Retinal pigment epithelial cell (primary cell): ENCODE measurements around the gene PCBD2.
A peak's percentile ranks its signal among the peaks of the same experiment; 100 is the strongest.

Experiments used
- DNase-seq: peaks from one replicate; pipeline ENCODE4 v3.0.0-alpha.2; 2010; ENCODE audit warnings: low read depth
- H3K4me3 ChIP-seq: 2 replicates; pipeline ENCODE4 v1.5.1; 2011; ENCODE audit warnings: mild to moderate bottlenecking, low read length, control low read depth, moderate library complexity
- TF ChIP-seq, protein P1 (sequence below): conservative IDR thresholded peaks from 2 replicates; pipeline ENCODE4 v1.5.1; 2011; ENCODE audit warnings: low read depth, low read length, control low read depth, inconsistent platforms

The PCBD2 gene

DNA sequence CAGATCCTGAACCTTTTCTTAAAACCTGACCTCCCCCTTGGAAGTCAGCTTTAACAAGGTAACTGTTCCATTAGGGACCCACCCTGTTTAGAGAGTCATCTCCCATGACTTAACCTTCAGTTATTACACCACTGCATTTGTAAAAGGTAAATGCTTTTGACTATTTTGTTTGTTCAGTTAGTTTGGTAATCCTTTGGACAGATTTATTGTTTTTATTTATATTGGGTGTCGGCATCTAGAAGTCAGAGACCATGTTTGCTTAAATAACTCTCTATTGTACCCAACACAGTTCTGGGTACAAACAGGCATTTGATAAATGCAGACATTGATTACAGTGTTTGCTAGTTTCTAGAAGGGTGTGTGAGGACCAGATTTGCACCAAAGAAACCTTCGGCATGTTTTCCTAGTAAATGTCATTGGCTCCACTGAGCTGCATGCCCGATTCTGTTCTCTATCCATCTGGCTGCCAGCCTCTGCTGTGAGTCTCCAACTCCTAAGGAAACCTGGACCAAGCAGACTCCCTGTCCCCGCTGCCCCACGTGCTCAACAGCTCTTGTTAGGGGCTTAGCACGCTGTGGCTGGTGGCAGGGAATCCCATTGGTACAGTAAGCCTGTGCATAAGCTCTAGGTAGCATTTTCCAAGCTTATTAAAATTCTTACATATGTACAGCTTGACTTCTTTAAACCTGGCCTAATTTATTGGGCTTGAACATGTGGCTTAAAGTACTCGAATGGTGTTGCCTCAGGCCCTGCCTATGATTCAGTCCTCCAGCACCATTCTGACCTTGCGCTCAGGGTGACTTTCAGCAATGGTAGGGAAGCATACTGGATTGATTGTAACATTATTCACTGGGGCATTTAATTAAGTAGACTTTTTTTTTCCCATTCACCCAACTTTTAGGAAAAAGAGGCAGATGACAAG is 6.6 kb downstream of the PCBD2 start:
- DNase-seq, result no peak
- no peak overlapping the region for H3K4me3 ChIP-seq
- TF ChIP-seq, protein P1, sequence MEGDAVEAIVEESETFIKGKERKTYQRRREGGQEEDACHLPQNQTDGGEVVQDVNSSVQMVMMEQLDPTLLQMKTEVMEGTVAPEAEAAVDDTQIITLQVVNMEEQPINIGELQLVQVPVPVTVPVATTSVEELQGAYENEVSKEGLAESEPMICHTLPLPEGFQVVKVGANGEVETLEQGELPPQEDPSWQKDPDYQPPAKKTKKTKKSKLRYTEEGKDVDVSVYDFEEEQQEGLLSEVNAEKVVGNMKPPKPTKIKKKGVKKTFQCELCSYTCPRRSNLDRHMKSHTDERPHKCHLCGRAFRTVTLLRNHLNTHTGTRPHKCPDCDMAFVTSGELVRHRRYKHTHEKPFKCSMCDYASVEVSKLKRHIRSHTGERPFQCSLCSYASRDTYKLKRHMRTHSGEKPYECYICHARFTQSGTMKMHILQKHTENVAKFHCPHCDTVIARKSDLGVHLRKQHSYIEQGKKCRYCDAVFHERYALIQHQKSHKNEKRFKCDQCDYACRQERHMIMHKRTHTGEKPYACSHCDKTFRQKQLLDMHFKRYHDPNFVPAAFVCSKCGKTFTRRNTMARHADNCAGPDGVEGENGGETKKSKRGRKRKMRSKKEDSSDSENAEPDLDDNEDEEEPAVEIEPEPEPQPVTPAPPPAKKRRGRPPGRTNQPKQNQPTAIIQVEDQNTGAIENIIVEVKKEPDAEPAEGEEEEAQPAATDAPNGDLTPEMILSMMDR, result no peak

DNA sequence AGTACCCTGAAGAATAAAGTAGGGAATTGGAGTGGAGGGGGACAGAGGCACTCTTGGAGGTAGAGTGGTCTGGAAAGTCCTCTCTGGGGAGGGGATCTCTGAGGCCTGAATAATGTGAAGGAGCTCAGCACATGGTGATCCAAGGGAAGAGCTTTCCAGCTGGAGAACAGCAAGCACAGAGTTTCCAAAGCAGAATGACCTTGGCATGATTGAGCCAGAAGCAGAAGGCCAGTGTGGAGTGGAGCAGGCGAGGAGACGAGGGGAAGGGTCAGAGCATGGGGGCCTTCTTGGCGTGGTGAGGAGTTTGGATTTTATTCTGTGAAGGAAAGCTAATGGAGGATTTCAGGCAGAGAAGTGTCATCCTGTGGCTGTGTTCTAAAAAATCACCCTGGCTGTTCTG is 8.3 kb downstream of the PCBD2 start:
- TF ChIP-seq, protein P1, result no peak
- H3K4me3 ChIP-seq, result no peak overlapping the region
- DNase-seq, result no peak

DNA sequence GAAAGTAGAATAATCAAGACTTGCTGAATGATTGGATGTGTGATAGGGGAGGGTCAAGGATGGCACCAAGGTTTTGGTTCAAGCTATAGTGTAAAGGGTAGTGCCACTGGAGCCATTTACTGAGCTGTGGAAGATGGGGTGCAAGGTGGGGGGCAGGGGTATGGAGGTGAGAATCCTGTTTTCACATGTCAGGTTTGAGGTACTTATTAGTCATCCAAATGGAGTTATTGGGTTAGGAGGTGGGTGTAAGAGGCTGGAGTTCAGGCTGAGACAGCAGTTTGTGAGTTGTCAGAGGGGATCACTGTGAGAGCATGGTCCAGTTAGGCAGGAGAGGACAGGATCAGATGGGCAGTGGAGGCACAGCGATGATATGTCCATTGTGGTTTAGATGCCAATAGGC is 8.9 kb downstream of the PCBD2 start:
- no peak overlapping the region for H3K4me3 ChIP-seq
- no peak for DNase-seq
- TF ChIP-seq, protein P1, result no peak

DNA sequence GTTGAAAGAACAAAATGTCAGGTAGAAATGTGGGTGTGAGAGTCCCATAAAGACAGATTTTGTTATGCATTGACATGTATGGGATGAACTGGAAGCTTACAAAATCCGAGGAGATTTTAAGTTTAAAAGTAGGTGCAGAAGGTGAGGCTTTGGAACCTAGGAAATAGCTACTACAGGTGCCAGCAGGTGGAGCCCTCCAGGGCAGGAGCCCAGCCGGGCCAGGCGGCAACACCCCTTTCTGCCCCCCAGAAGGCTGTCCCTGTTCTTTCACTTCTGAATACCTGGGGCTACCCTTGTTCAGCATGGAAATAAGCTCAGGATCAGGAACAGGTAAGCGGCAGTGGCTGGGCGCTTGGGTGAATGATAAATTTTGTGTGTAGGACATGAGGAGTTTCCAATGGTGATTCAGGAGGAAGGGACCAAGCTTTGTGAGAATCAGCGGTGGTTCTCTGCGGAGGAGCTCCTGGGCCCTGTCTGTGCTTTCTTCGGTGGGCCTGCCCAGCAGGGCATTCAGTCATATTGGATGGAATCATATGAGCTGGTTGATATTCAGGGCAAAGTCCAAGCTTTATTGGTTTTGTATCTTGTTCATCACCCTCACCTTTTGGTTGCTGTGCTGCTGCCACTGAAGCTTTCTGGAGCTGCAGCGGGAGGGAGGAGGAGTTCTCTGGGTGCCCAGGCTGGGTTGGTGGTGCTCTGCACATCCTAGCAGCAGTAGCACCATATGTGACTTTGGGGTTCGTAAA is 12.3 kb downstream of the PCBD2 start:
- TF ChIP-seq, protein P1, result peak; percentile 47
- H3K4me3 ChIP-seq, result no peak overlapping the region
- no peak for DNase-seq

DNA sequence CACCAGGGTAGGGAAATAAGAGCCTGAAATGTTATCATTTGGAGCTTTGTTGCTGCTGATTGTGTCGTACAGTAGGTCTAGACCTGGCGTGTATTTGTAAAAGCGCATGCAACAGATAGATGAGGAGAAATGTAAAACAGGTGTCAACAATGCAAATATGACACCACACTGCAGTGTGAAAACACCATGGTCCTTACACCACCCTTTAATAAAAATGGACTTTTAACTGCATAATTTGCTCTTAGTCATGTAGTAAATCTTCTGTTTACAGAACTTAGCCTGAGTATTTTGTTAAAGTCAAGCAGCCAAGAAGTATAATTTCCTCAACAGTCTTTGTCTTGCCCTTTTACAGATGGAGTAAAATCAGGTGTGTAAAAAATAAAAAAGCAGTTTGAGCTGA is 13.9 kb downstream of the PCBD2 start:
- TF ChIP-seq, protein P1, result no peak
- H3K4me3 ChIP-seq, result no peak overlapping the region
- no peak for DNase-seq

DNA sequence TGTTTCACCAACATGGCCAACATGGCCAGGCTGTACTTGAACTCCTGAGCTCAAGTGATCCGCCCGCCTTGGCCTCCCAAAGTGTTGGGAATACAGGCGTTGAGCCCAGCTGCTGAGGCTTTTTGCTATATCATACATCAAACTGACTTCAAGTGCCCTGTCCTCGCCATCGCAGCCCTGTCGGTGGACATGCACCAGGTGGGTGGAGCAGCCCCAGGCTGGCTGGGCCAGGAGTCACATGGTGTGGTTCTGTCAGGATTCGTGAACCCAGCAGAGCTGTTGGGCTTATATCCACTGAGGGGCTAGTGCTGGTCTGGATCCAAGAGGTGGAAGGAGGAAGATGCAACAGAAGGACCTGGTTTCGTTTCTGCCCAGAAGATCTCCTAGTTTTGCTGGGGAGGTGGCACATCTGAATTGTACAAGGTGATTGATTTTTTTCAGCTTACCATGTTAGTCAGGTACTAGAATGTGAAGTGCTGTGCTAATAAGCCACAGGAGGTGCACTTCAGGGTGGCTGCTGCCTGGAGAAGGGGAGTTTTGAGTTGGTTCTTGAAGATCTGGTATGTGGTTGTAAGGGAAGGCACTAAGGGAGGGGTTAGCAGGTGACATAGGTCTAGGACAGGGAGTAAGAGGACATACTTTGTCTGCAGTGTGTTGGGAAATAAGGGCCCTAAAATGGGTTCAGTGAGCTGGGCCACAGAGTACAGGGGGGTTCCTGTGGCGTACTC is 16.1 kb downstream of the PCBD2 start:
- TF ChIP-seq, protein P1, result no peak
- H3K4me3 ChIP-seq, result no peak overlapping the region
- DNase-seq, result no peak
